WI38 (cell line): Measurements from ENCODE around the gene ELOA.
"Not testable (repeated sequence)": the region's sequence is repeated elsewhere in the genome, so short reads cannot be mapped to it uniquely, and the experiment has no call there.

ENCODE experiments used
- H3K4me3 ChIP-seq: 2 replicates; pipeline ENCODE4 v1.5.1; 2011; ENCODE audit warnings: low read depth, mild to moderate bottlenecking, control low read depth, low read length
- CTCF ChIP-seq: IDR thresholded peaks from 2 replicates; pipeline ENCODE4 v1.5.1; 2012; ENCODE audit warnings: low read depth, mild to moderate bottlenecking, control low read depth, low read length

Gene ELOA

GRCh38 chr1:23793861-23794731 is 50.8 kb downstream of the ELOA start:
- TF ChIP-seq CTCF, result no peak
- H3K4me3 ChIP-seq, result no peak overlapping the region

GRCh38 chr1:23794732-23795182 is 51.5 kb downstream of the ELOA start:
- not testable (repeated sequence) for H3K4me3 ChIP-seq

- H3K4me3 ChIP-seq, result no peak overlapping the region
- TF ChIP-seq CTCF, result no peak
These were observed 52.6 kb downstream of the ELOA start for GRCh38 chr1:23795676-23796465.

- no peak for TF ChIP-seq CTCF
- no peak overlapping the region for H3K4me3 ChIP-seq
These were observed 53.4 kb downstream of the ELOA start for GRCh38 chr1:23796466-23797271.

GRCh38 chr1:23797478-23798448 is 54.5 kb downstream of the ELOA start:
- H3K4me3 ChIP-seq, result no peak overlapping the region
- TF ChIP-seq CTCF, result no peak

GRCh38 chr1:23798662-23799142 is 55.4 kb downstream of the ELOA start:
- TF ChIP-seq CTCF, result no peak
- H3K4me3 ChIP-seq, result no peak overlapping the region
